ENCODE data around the gene OS9. TPM values are rescaled to one million over a fixed set of nuclear protein-coding genes. Genes with fewer than 3 reads are reported as not detected.

OS9 gene, protein sequence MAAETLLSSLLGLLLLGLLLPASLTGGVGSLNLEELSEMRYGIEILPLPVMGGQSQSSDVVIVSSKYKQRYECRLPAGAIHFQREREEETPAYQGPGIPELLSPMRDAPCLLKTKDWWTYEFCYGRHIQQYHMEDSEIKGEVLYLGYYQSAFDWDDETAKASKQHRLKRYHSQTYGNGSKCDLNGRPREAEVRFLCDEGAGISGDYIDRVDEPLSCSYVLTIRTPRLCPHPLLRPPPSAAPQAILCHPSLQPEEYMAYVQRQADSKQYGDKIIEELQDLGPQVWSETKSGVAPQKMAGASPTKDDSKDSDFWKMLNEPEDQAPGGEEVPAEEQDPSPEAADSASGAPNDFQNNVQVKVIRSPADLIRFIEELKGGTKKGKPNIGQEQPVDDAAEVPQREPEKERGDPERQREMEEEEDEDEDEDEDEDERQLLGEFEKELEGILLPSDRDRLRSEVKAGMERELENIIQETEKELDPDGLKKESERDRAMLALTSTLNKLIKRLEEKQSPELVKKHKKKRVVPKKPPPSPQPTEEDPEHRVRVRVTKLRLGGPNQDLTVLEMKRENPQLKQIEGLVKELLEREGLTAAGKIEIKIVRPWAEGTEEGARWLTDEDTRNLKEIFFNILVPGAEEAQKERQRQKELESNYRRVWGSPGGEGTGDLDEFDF
- total RNA-seq = 100 to 1,000 TPM; 120 to 390 (median 277) TPM

- TF ChIP-seq CTCF (IDR thresholded peaks at IDR 0.05; ENCODE audit: low read depth) = no peak
Observed at GRCh38 chr12:57693659-57694458, at the start of gene OS9. OS9 (plus strand) TSS chr12:57694132; CDS start chr12:57694162, 30 bp downstream.

DNA sequence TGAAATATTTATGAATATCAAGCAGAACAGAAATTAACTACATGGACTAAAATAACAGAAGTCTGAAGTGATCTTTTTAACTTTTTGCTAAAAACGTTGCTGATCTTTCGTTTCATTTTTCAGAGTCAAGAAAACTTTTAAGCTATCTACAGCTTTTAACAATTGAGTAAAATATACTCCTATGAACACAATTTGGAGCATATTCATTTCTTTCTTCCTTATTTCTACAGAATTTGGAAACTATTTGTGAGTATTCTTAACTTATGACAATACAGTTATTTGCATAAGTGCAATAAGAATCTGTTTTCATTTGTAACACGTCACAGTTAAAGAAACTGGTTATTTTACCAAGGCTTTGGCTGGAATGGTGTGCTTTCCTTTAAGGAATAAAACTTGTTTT is 39.9 kb upstream of the OS9 start:
- TF ChIP-seq CTCF (IDR thresholded peaks at IDR 0.05; ENCODE audit: low read depth) = no peak

GRCh38 chr12:57655541-57656240 is 38.2 kb upstream of the OS9 start:
- no peak for TF ChIP-seq CTCF (IDR thresholded peaks at IDR 0.05; ENCODE audit: low read depth)

DNA sequence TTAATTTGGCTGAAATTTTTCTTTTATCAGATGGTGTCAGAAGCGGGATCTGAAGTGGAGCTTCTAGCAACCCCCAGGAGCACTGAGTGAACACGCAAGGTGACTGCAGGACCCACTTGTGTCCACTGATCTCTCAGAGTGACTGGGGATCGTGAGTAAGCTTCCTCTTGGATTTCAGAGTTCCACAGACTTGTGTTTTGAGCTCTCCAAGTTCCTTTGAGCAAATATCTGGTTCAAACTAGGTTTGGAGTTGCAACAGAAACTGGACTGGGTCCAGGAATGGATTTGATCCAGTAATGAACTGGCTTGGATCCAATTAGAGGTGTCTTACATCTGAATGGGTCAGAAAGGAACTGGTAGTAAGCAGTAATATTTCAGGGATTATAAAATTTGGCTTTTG is 36.2 kb upstream of the OS9 start:
- TF ChIP-seq CTCF (IDR thresholded peaks at IDR 0.05; ENCODE audit: low read depth) = no peak

GRCh38 chr12:57658890-57659289 is 35.0 kb upstream of the OS9 start:
- TF ChIP-seq CTCF (IDR thresholded peaks at IDR 0.05; ENCODE audit: low read depth) = no peak

GRCh38 chr12:57661376-57661775 is 32.6 kb upstream of the OS9 start:
- TF ChIP-seq CTCF (IDR thresholded peaks at IDR 0.05; ENCODE audit: low read depth) = no peak
